H9 (cell line): ENCODE data around the gene CCDC180. TPM values are rescaled to one million over a fixed set of nuclear protein-coding genes. Genes with fewer than 3 reads are reported as not detected.

Experiments
- DNase-seq: peaks from one replicate; pipeline ENCODE4 v3.0.0-alpha.2; 2017
- H2AFZ ChIP-seq: one replicate; pipeline ENCODE4 v1.6.1; 2013; ENCODE audit warnings: mild to moderate bottlenecking, low read length, control low read depth, moderate library complexity
- H2AK5ac ChIP-seq: 2 replicates; pipeline ENCODE4 v1.6.1; 2013; ENCODE audit warnings: low read length, control low read depth, mixed read lengths; ENCODE audit not compliant: insufficient read length
- H2BK120ac ChIP-seq: one replicate; pipeline ENCODE4 v1.6.1; 2013; ENCODE audit warnings: low read depth, mild to moderate bottlenecking, low read length, control low read depth, inconsistent platforms; ENCODE audit not compliant: poor library complexity, severe bottlenecking
- H2BK12ac ChIP-seq: 2 replicates; pipeline ENCODE4 v1.6.1; 2013; ENCODE audit warnings: low read length, control low read depth, mixed read lengths, low read depth; ENCODE audit not compliant: insufficient read length
- H2BK15ac ChIP-seq: 2 replicates; pipeline ENCODE4 v1.6.1; 2013; ENCODE audit warnings: low read depth, low read length, control low read depth
- H2BK20ac ChIP-seq: one replicate; pipeline ENCODE4 v1.6.1; 2013; ENCODE audit warnings: low read depth, mild to moderate bottlenecking, low read length, control low read depth, inconsistent platforms; ENCODE audit not compliant: poor library complexity, severe bottlenecking
- H2BK5ac ChIP-seq: 2 replicates; pipeline ENCODE4 v1.6.1; 2013; ENCODE audit warnings: low read length, control low read depth, mixed read lengths; ENCODE audit not compliant: insufficient read length
- H3K14ac ChIP-seq: 2 replicates; pipeline ENCODE4 v1.6.1; 2013; ENCODE audit warnings: low read length, control low read depth; ENCODE audit not compliant: insufficient read depth
- H3K18ac ChIP-seq: 2 replicates; pipeline ENCODE4 v1.6.1; 2013; ENCODE audit warnings: low read depth, mild to moderate bottlenecking, mixed read lengths, low read length, control low read depth; ENCODE audit not compliant: insufficient read length
- H3K23ac ChIP-seq: 2 replicates; pipeline ENCODE4 v1.6.1; 2013; ENCODE audit warnings: low read length, control low read depth, mixed read lengths, low read depth; ENCODE audit not compliant: insufficient read length
- H3K23me2 ChIP-seq: 2 replicates; pipeline ENCODE4 v1.6.1; 2013; ENCODE audit warnings: low read depth, mild to moderate bottlenecking, mixed read lengths, low read length, control low read depth; ENCODE audit not compliant: insufficient read length, poor library complexity, severe bottlenecking
- H3K27ac ChIP-seq: 2 replicates; pipeline ENCODE4 v1.5.1; 2013; ENCODE audit warnings: low read length, control low read depth, mixed read lengths, low read depth; ENCODE audit not compliant: insufficient read length
- H3K27me3 ChIP-seq: 2 replicates; pipeline ENCODE4 v1.6.1; 2013; ENCODE audit warnings: low read length, control low read depth, inconsistent platforms; ENCODE audit not compliant: insufficient read depth
- H3K4ac ChIP-seq: 2 replicates; pipeline ENCODE4 v1.6.1; 2013; ENCODE audit warnings: low read depth, mild to moderate bottlenecking, control low read depth, inconsistent platforms, low read length, moderate library complexity
- H3K4me1 ChIP-seq: 2 replicates; pipeline ENCODE4 v1.6.1; 2013; ENCODE audit warnings: low read length, control low read depth, inconsistent platforms; ENCODE audit not compliant: insufficient read depth
- H3K4me2 ChIP-seq: 2 replicates; pipeline ENCODE4 v1.6.1; 2013; ENCODE audit warnings: low read length, control low read depth, mixed read lengths; ENCODE audit not compliant: insufficient read length, insufficient read depth
- H3K56ac ChIP-seq: 2 replicates; pipeline ENCODE4 v1.6.1; 2013; ENCODE audit warnings: low read depth, mild to moderate bottlenecking, mixed read lengths, low read length, control low read depth; ENCODE audit not compliant: insufficient read length
- H3K79me1 ChIP-seq: 2 replicates; pipeline ENCODE4 v1.6.1; 2013; ENCODE audit warnings: low read depth, mild to moderate bottlenecking, moderate library complexity, low read length, control low read depth, inconsistent platforms; ENCODE audit not compliant: insufficient read depth, poor library complexity, severe bottlenecking
- H3K79me2 ChIP-seq: 2 replicates; pipeline ENCODE4 v1.6.1; 2013; ENCODE audit warnings: low read length, control low read depth, inconsistent platforms; ENCODE audit not compliant: insufficient read depth
- H3K9ac ChIP-seq: 2 replicates; pipeline ENCODE4 v1.6.1; 2013; ENCODE audit warnings: low read length, control low read depth, mixed read lengths; ENCODE audit not compliant: insufficient read length; ENCODE audit errors: extremely low read depth
- H3K9me3 ChIP-seq: one replicate; pipeline ENCODE4 v1.6.1; 2013; ENCODE audit warnings: low read depth, low read length, inconsistent platforms; ENCODE audit not compliant: control insufficient read depth
- H3T11ph ChIP-seq: one replicate; pipeline ENCODE4 v1.6.1; 2013; ENCODE audit warnings: mild to moderate bottlenecking, low read length, control low read depth, inconsistent platforms
- H4K20me1 ChIP-seq: one replicate; pipeline ENCODE4 v1.6.1; 2013; ENCODE audit not compliant: control insufficient read depth, insufficient read length, insufficient read depth
- H4K5ac ChIP-seq: 2 replicates; pipeline ENCODE4 v1.6.1; 2013; ENCODE audit warnings: low read depth, mild to moderate bottlenecking, mixed read lengths, low read length, control low read depth; ENCODE audit not compliant: insufficient read length
- H4K8ac ChIP-seq: replicated peaks from 2 replicates; pipeline ENCODE4 v1.6.1; 2013; ENCODE audit warnings: low read length, control low read depth, mixed read lengths, low read depth; ENCODE audit not compliant: insufficient read length
- H4K91ac ChIP-seq: 2 replicates; pipeline ENCODE4 v1.6.1; 2013; ENCODE audit warnings: low read depth, mild to moderate bottlenecking, moderate library complexity, mixed read lengths, low read length, control low read depth; ENCODE audit not compliant: insufficient read length
- H3K27ac Mint-ChIP-seq, 3 experiments: 2 replicates in 2 of 3; 3 replicates in 1 of 3; pipeline ENCODE4 v1.8.0; 2020 to 2021; ENCODE audit warnings: mixed read lengths in 3 of 3, mild to moderate bottlenecking in 1 of 3, moderate library complexity in 1 of 3
- H3K27me3 Mint-ChIP-seq: 2 replicates; pipeline ENCODE4 v1.8.0; 2021; ENCODE audit warnings: low read depth, mild to moderate bottlenecking, moderate library complexity, mixed read lengths
- H3K36me3 Mint-ChIP-seq, 3 experiments: 2 replicates in 2 of 3; 3 replicates in 1 of 3; pipeline ENCODE4 v1.8.0; 2020 to 2021; ENCODE audit warnings: low read depth in 3 of 3, mixed read lengths in 3 of 3; ENCODE audit not compliant: insufficient read depth in 1 of 3
- H3K4me1 Mint-ChIP-seq, 2 experiments: 2 replicates each; pipeline ENCODE4 v1.8.0; 2020; ENCODE audit warnings: mixed read lengths in 2 of 2
- H3K4me3 Mint-ChIP-seq, 2 experiments: 2 replicates in 1 of 2; 3 replicates in 1 of 2; pipeline ENCODE4 v1.8.0; 2020 to 2021; ENCODE audit warnings: mild to moderate bottlenecking in 2 of 2, mixed read lengths in 2 of 2, moderate library complexity in 1 of 2
- H3K9me3 Mint-ChIP-seq, 2 experiments: 2 replicates in 1 of 2; 3 replicates in 1 of 2; pipeline ENCODE4 v1.8.0; 2020; ENCODE audit warnings: mild to moderate bottlenecking in 2 of 2, mixed read lengths in 2 of 2, moderate library complexity in 1 of 2
- CTCF ChIP-seq: fragments of 200-600 bp; sonication (generic); conservative IDR thresholded peaks from 3 replicates; pipeline ENCODE4 v1.8.0; 2021; ENCODE audit warnings: antibody characterized with exemption, mild to moderate bottlenecking
- WGBS: extraction: QIAGEN DNeasy Blood & Tissue Kit; methylation state at CpG from one replicate; pipeline ENCODE4 v1.1.7; 2013; ENCODE audit warnings: missing lambda C conversion rate, low lambda C conversion rate, mixed read lengths; ENCODE audit not compliant: insufficient read length; ENCODE audit errors: extremely low coverage; 5-methylcytosine and 5-hydroxymethylcytosine counted together
- total RNA-seq: library from RNA; stranded (reverse); gene quantifications from 2 replicates; pipeline ENCODE4 v1.2.1, GENCODE V29; 2021

The CCDC180 gene
- total RNA-seq, 1 experiment from 2014 or later, result 5.9 TPM

- Mint-ChIP-seq H3K27me3 (peaks cover 1% of the 10 kb centered on the region), H3K36me3 (peaks cover 14 to 32% (median 21%) of the 10 kb centered on the region in 3 experiments), H3K4me3 (no peak overlapping the region), H3K27ac (no peak overlapping the region), H3K9me3 (peaks cover 22 to 38% of the 10 kb centered on the region in 2 experiments), H3K4me1 (peaks cover 7 to 8% of the 10 kb centered on the region in 2 experiments)
- Histone ChIP-seq H3K4ac (no peak overlapping the region), H4K20me1 (no peaks in the 10 kb centered on the region), H3K18ac (no peak overlapping the region), H3T11ph (no peak overlapping the region), H3K79me1 (no peaks in the 10 kb centered on the region), H2BK20ac (no peak overlapping the region), H3K4me2 (no peak overlapping the region), H2AFZ (no peak overlapping the region), H2BK15ac (no peak overlapping the region), H3K56ac (no peak overlapping the region), H4K5ac (no peak overlapping the region), H4K8ac (no peak overlapping the region), H3K14ac (no peak overlapping the region), H2BK5ac (no peak overlapping the region), H4K91ac (no peak overlapping the region), H3K4me1 (no peaks in the 10 kb centered on the region), H3K9me3 (no peaks in the 10 kb centered on the region), H3K23me2 (no peaks in the 10 kb centered on the region), H2BK120ac (no peak overlapping the region), H3K27me3 (no peaks in the 10 kb centered on the region), H2BK12ac (no peak overlapping the region), H3K79me2 (no peaks in the 10 kb centered on the region), H3K9ac (no peak overlapping the region), H3K27ac (no peak overlapping the region), H3K23ac (no peak overlapping the region), H2AK5ac (no peak overlapping the region)
- no peak for TF ChIP-seq CTCF
- no peak for DNase-seq
- WGBS, result no CpG with 5 or more reads among the region's 3 CpGs
These were observed 5.5 kb upstream of the CCDC180 start for GRCh38 chr9:97301974-97302373.
